Natural killer cell (primary cell): ENCODE results near the gene NCDN. TPM values are rescaled to one million over a fixed set of nuclear protein-coding genes. Genes with fewer than 3 reads are reported as not detected.

ENCODE experiments used
- ATAC-seq, 3 donors: fragments of 150-1000 bp in 2 of 3; fragments of 200-7000 bp in 1 of 3; cut with Tn5 transposase; 1 replicate in 1 of 3; 2 replicates in 2 of 3; pipeline ENCODE4 v1.10.0; 2021; ENCODE audit warnings: mild to moderate bottlenecking in 2 of 3, moderate library complexity in 2 of 3
- DNase-seq, 2 donors: peaks; one replicate each; pipeline versions ENCODE4 v3.0.0 to v3.0.0-alpha.2; 2013 to 2021; ENCODE audit warnings: mixed read lengths in 1 of 2
- H3K27ac ChIP-seq: one replicate; pipeline ENCODE4 v1.5.1; 2013; ENCODE audit warnings: mild to moderate bottlenecking, low read length
- H3K27me3 ChIP-seq: one replicate; pipeline ENCODE4 v1.6.1; 2013; ENCODE audit warnings: low read length; ENCODE audit not compliant: control insufficient read depth, insufficient read depth
- H3K36me3 ChIP-seq: one replicate; pipeline ENCODE4 v1.6.1; 2013; ENCODE audit warnings: low read length; ENCODE audit not compliant: control insufficient read depth, insufficient read depth
- H3K4me1 ChIP-seq: one replicate; pipeline ENCODE4 v1.6.1; 2013; ENCODE audit warnings: low read length; ENCODE audit not compliant: control insufficient read depth, insufficient read depth
- H3K4me3 ChIP-seq: one replicate; pipeline ENCODE4 v1.5.1; 2013; ENCODE audit warnings: low read length
- H3K9me3 ChIP-seq: one replicate; pipeline ENCODE4 v1.6.1; 2013; ENCODE audit warnings: low read length; ENCODE audit not compliant: control insufficient read depth, insufficient read depth
- H3K27ac Mint-ChIP-seq, 2 donors: one replicate each; pipeline ENCODE4 v1.8.0; 2022; ENCODE audit warnings: mild to moderate bottlenecking in 2 of 2, mixed read lengths in 2 of 2, moderate library complexity in 1 of 2
- H3K27me3 Mint-ChIP-seq, 2 donors: one replicate each; pipeline ENCODE4 v1.8.0; 2022; ENCODE audit warnings: low read depth in 2 of 2, mixed read lengths in 2 of 2
- H3K36me3 Mint-ChIP-seq: one replicate; pipeline ENCODE4 v1.8.0; 2022; ENCODE audit warnings: mixed read lengths
- H3K4me1 Mint-ChIP-seq, 2 donors: one replicate each; pipeline ENCODE4 v1.8.0; 2022; ENCODE audit warnings: mixed read lengths in 2 of 2
- H3K4me3 Mint-ChIP-seq: one replicate; pipeline ENCODE4 v1.8.0; 2022; ENCODE audit warnings: mild to moderate bottlenecking, moderate library complexity, mixed read lengths
- H3K9me3 Mint-ChIP-seq, 2 donors: one replicate each; pipeline ENCODE4 v1.8.0; 2022; ENCODE audit warnings: mixed read lengths in 2 of 2
- CTCF ChIP-seq: fragments of 200-600 bp; IDR thresholded peaks from one replicate; pipeline ENCODE4 v1.8.0; 2022; ENCODE audit warnings: antibody characterized with exemption
- WGBS: methylation state at CpG from one replicate; pipeline ENCODE4 v1.1.7; 2013; ENCODE audit warnings: missing lambda C conversion rate; ENCODE audit not compliant: insufficient coverage; 5-methylcytosine and 5-hydroxymethylcytosine counted together
- intact Hi-C: fragments of 100-400 bp; cut with micrococcal nuclease; formaldehyde crosslinking; loops from one replicate; pipeline ENCODE4 v1.14.2; 2022
- total RNA-seq, 4 donors: library from RNA; stranded (reverse); fragments of 120-200 nt in 1 of 4; gene quantifications; one replicate each; pipeline versions ENCODE4 v1.2.3 to v1.2.4, GENCODE V29; 2013 to 2022

NCDN gene
- total RNA-seq, 3 donors from 2014 or later (not counting 1 experiment from before 2014, with no cell fraction given): 7.9 to 10.7 (median 9.9) TPM

- WGBS: 100% methylated on average over 3 of the region's 3 CpGs
- DNase-seq (no peak), ATAC-seq (no peak)
- Mint-ChIP-seq H3K4me1 (peaks cover 18 to 19% of the 10 kb centered on the region in 2 donors), H3K27me3 (no peaks in the 10 kb centered on the region), H3K4me3 (no peak overlapping the region), H3K27ac (no peak overlapping the region), H3K9me3 (no peaks in the 10 kb centered on the region), H3K36me3 (peaks cover 7% of the 10 kb centered on the region)
- Histone ChIP-seq H3K4me1 (no peaks in the 10 kb centered on the region), H3K9me3 (no peaks in the 10 kb centered on the region), H3K4me3 (no peak overlapping the region), H3K36me3 (peaks cover 60% of the 10 kb centered on the region), H3K27me3 (no peaks in the 10 kb centered on the region), H3K27ac (no peak overlapping the region)
- no peak for TF ChIP-seq CTCF
- intact Hi-C loops: no loop called here
Observed at GRCh38 chr1:35603468-35603867, 45.9 kb downstream of the NCDN start.

DNA sequence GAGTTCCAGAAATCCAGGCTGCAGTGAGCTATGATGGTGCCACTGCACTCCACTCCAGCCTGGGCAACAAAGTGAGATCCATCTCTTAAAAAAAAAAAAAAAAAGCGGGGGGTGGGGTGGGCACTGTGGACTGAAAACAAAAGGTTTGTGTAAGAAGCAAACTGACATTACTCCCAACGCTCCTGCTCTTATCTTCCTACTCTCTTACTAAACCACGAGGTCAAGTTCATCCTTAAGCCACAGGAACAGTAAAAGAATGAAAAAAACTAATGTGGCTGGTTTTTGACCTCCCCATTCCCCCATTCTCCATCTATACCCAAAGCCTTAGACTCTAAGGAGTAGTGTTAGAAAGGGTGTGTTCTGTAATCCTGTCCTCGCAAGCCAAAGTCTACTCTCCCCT lies 46.3 kb downstream of the NCDN start:
- Histone ChIP-seq H3K9me3 (no peaks in the 10 kb centered on the region), H3K36me3 (peaks cover 63% of the 10 kb centered on the region), H3K27me3 (no peaks in the 10 kb centered on the region), H3K4me1 (no peaks in the 10 kb centered on the region), H3K4me3 (no peak overlapping the region), H3K27ac (no peak overlapping the region)
- intact Hi-C loops: no loop called here
- Mint-ChIP-seq H3K4me3 (no peak overlapping the region), H3K27ac (no peak overlapping the region), H3K4me1 (peaks cover 18 to 19% of the 10 kb centered on the region in 2 donors), H3K9me3 (no peaks in the 10 kb centered on the region), H3K36me3 (peaks cover 7% of the 10 kb centered on the region), H3K27me3 (no peaks in the 10 kb centered on the region)
- TF ChIP-seq CTCF: no peak
- 86% methylated on average over 2 of the region's 4 CpGs for WGBS
- ATAC-seq (no peak), DNase-seq (no peak)

GRCh38 chr1:35605071-35605866 lies 47.7 kb downstream of the NCDN start:
- H3K27ac Mint-ChIP-seq: no peak overlapping the region
- 94% methylated on average over 6 of the region's 6 CpGs for WGBS
- no peaks in the 10 kb centered on the region for H3K9me3 Mint-ChIP-seq
- no peak for TF ChIP-seq CTCF
- DNase-seq (no peak), ATAC-seq (no peak)
- Histone ChIP-seq H3K4me1 (no peaks in the 10 kb centered on the region), H3K4me3 (no peak overlapping the region), H3K27ac (no peak overlapping the region), H3K36me3 (peaks cover 63% of the 10 kb centered on the region), H3K9me3 (no peaks in the 10 kb centered on the region), H3K27me3 (no peaks in the 10 kb centered on the region)
- no peaks in the 10 kb centered on the region for H3K27me3 Mint-ChIP-seq
- peaks cover 19 to 23% of the 10 kb centered on the region in 2 donors for H3K4me1 Mint-ChIP-seq
- intact Hi-C loops: no loop called here
- no peaks in the 10 kb centered on the region for H3K36me3 Mint-ChIP-seq
- no peak overlapping the region for H3K4me3 Mint-ChIP-seq

GRCh38 chr1:35605867-35606182 lies 48.2 kb downstream of the NCDN start:
- intact Hi-C loops: no loop called here
- no peak for TF ChIP-seq CTCF
- Mint-ChIP-seq H3K4me1 (peaks cover 19 to 23% of the 10 kb centered on the region in 2 donors), H3K4me3 (no peak overlapping the region), H3K9me3 (no peaks in the 10 kb centered on the region), H3K27me3 (no peaks in the 10 kb centered on the region), H3K27ac (no peak overlapping the region), H3K36me3 (no peaks in the 10 kb centered on the region)
- WGBS: over 99% methylated on average over 4 of the region's 4 CpGs
- H3K27ac ChIP-seq: no peak overlapping the region
- H3K36me3 ChIP-seq: peaks cover 65% of the 10 kb centered on the region
- ATAC-seq: no peak
- H3K4me3 ChIP-seq: no peak overlapping the region
- no peaks in the 10 kb centered on the region for H3K9me3 ChIP-seq
- H3K27me3 ChIP-seq: no peaks in the 10 kb centered on the region
- DNase-seq: no peak
- no peaks in the 10 kb centered on the region for H3K4me1 ChIP-seq
